HepG2 (cell line): ENCODE data around the gene SOBP. TPM values are rescaled to one million over a fixed set of nuclear protein-coding genes. Genes with fewer than 3 reads are reported as not detected.

Experiments
- ATAD3A ChIP-seq: sonication (generic); formaldehyde crosslinking; IDR thresholded peaks from 2 replicates; pipeline ENCODE4 v1.4.0; 2020; ENCODE audit warnings: missing genetic modification reagents
- EP300 ChIP-seq, 3 experiments: sonication (generic) in 1 of 3; formaldehyde crosslinking in 1 of 3; IDR thresholded peaks; 2 replicates each; pipeline versions ENCODE4 v1.5.1 to v1.6.1; 2011 to 2020; ENCODE audit warnings: low read depth in 2 of 3, low read length in 2 of 3, borderline replicate concordance in 1 of 3, improper control_type of control experiment in 1 of 3, mild to moderate bottlenecking in 1 of 3, missing genetic modification reagents in 1 of 3, moderate library complexity in 1 of 3
- GLMP ChIP-seq: sonication (generic); formaldehyde crosslinking; IDR thresholded peaks from 2 replicates; pipeline ENCODE4 v1.9.0; 2021; ENCODE audit warnings: missing genetic modification reagents, mild to moderate bottlenecking, borderline replicate concordance
- HDAC6 ChIP-seq: fragments of 200-600 bp; sonication (generic); IDR thresholded peaks from 2 replicates; pipeline ENCODE4 v1.7.0; 2017; ENCODE audit warnings: mild to moderate bottlenecking, antibody characterized with exemption, low read length, low read depth
- KMT2A ChIP-seq: sonication (generic); formaldehyde crosslinking; IDR thresholded peaks from 2 replicates; pipeline ENCODE4 v1.4.0; 2020; ENCODE audit warnings: missing genetic modification reagents
- NPAS2 ChIP-seq: sonication (generic); formaldehyde crosslinking; IDR thresholded peaks from 2 replicates; pipeline ENCODE4 v1.8.0; 2022; ENCODE audit warnings: mild to moderate bottlenecking, missing genetic modification reagents, borderline replicate concordance
- NRL ChIP-seq: sonication (generic); formaldehyde crosslinking; IDR thresholded peaks from 2 replicates; pipeline ENCODE4 v1.5.0; 2020; ENCODE audit warnings: missing genetic modification reagents, mild to moderate bottlenecking, moderate library complexity, borderline replicate concordance
- POLR2AphosphoS5 ChIP-seq: IDR thresholded peaks from 2 replicates; pipeline ENCODE4 v1.6.1; 2012; ENCODE audit warnings: low read depth, low read length
- RORA ChIP-seq: sonication (generic); formaldehyde crosslinking; IDR thresholded peaks from 2 replicates; pipeline ENCODE4 v1.5.0; 2020; ENCODE audit warnings: mild to moderate bottlenecking, missing genetic modification reagents, moderate library complexity
- SKI ChIP-seq: fragments of 450-650 bp; IDR thresholded peaks from one replicate; pipeline ENCODE4 v1.6.1; 2018; ENCODE audit warnings: mild to moderate bottlenecking; ENCODE audit not compliant: partially characterized antibody
- SOX5 ChIP-seq: IDR thresholded peaks from 2 replicates; pipeline ENCODE4 v1.6.1; 2016; ENCODE audit warnings: borderline replicate concordance
- SRY ChIP-seq: sonication (generic); formaldehyde crosslinking; IDR thresholded peaks from 2 replicates; pipeline ENCODE4 v1.8.0; 2022; ENCODE audit warnings: mild to moderate bottlenecking, missing genetic modification reagents
- ZC3H13 ChIP-seq: sonication (generic); formaldehyde crosslinking; IDR thresholded peaks from 2 replicates; pipeline ENCODE4 v1.8.1; 2023; ENCODE audit warnings: mild to moderate bottlenecking, missing genetic modification reagents, moderate library complexity
- ZMAT3 ChIP-seq: sonication (generic); formaldehyde crosslinking; conservative IDR thresholded peaks from 2 replicates; pipeline ENCODE4 v1.7.0; 2021; ENCODE audit warnings: missing genetic modification reagents
- ZNF20 ChIP-seq: sonication (generic); formaldehyde crosslinking; IDR thresholded peaks from 2 replicates; pipeline ENCODE4 v1.4.0; 2020; ENCODE audit warnings: mild to moderate bottlenecking, moderate library complexity, missing genetic modification reagents
- ZNF678 ChIP-seq: sonication (generic); formaldehyde crosslinking; IDR thresholded peaks from 2 replicates; pipeline ENCODE4 v1.4.0; 2020; ENCODE audit warnings: mild to moderate bottlenecking, missing genetic modification reagents
- ZNF747 ChIP-seq: sonication (generic); formaldehyde crosslinking; IDR thresholded peaks from 2 replicates; pipeline ENCODE4 v1.8.1; 2023; ENCODE audit warnings: missing genetic modification reagents, mild to moderate bottlenecking, borderline replicate concordance
- ZNF770 ChIP-seq: sonication (generic); formaldehyde crosslinking; IDR thresholded peaks from 2 replicates; pipeline ENCODE4 v1.5.0; 2020; ENCODE audit warnings: mild to moderate bottlenecking, missing genetic modification reagents
- polyA plus RNA-seq, 8 experiments: library from polyadenylated mRNA; depleted of rRNA in 3 of 8; stranded (reverse) in 7 of 8; unstranded in 1 of 8; fragments of >200 nt; fragmentation: Illumina TruSeq in 4 of 8; extraction: Trizol in 4 of 8; gene quantifications; 2 replicates each; pipeline versions ENCODE4 v1.2.1 to v1.2.3, GENCODE V29; 2011 to 2016; ENCODE audit warnings: low read depth in 4 of 8, missing spikeins in 1 of 8, mixed read lengths in 1 of 8; ENCODE audit not compliant: insufficient read depth in 1 of 8
- total RNA-seq, 5 experiments: library from RNA; depleted of rRNA; stranded (reverse); fragments of >200 nt; fragmentation: Illumina TruSeq; extraction: Trizol; gene quantifications; 2 replicates each; pipeline ENCODE4 v1.2.3, GENCODE V29; 2016; ENCODE audit warnings: low read depth in 1 of 5
- TF ChIP-seq, protein P1 (sequence below): sonication (generic); formaldehyde crosslinking; conservative IDR thresholded peaks from 2 replicates; pipeline ENCODE4 v1.8.0; 2022; ENCODE audit warnings: mild to moderate bottlenecking, moderate library complexity, missing genetic modification reagents
- TF ChIP-seq, protein P2 (sequence below): sonication (generic); formaldehyde crosslinking; IDR thresholded peaks from 2 replicates; pipeline ENCODE4 v1.5.0; 2020; ENCODE audit warnings: mild to moderate bottlenecking, missing genetic modification reagents, moderate library complexity
- TF ChIP-seq, protein P3 (sequence below): IDR thresholded peaks from 2 replicates; pipeline ENCODE4 v1.6.1; 2016

Gene SOBP
- total and polyA plus RNA-seq, 2 of the 13 experiments (the other 11 are each of a cell fraction or from before 2014, with no cell fraction given) = 1.5 to 6.9 TPM

DNA sequence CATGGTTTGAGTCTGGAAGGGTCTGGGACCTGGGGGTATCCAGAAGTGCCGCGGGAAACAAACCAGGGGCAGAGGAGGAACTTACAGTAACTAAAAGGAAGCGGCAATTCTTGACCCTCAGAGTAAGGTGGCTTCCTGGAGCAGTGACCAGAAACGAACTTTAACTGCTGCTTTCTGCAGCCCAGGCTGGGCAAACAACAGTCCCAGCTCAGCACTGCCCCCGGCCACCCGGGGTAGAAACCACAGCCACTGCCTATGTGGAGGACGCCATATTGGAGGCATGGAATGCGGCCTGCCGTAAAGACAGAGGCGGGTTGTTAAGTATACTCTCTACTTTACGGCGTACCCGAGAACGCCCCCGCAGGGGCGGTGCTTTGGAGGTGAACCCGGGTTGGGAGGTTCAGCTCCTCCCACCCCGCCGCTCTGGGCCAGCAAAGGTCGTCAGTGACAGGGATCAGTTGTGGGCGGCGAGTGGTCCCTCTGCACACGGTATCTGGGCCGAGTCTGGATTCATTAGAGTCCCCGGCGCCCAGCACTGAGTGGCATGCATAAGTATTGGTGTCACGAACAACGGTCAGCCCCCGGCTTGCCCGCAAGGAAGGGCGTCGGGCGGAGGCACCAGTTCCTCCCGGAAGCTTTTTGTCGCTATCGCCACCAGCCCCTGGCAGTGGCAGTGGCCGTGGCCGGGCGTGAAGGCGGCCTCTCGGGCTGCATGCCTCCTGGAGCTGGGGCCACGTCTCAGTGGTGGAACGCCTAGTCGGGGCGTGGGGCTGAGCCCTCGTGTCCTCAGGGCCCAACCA is 30.4 kb upstream of the SOBP start, which contains the start of gene PDSS2 (continued):
- TF ChIP-seq GLMP (CRISPR knock-in tag) (no peak), KMT2A (CRISPR knock-in tag) (peak; percentile 92), NPAS2 (CRISPR knock-in tag) (0 out of 2 replicates have a peak, but pooled peaks have one; percentile 62), HDAC6 (no peak), POLR2AphosphoS5 (peak; percentile 95), ZNF770 (peak; percentile 50; the same call in 1 of the 2 replicates), SKI (peak; percentile 73), SRY (CRISPR knock-in tag) (peak; percentile 79; the same call in 1 of the 2 replicates), ZC3H13 (peak; percentile 64; the same call in 1 of the 2 replicates), ZNF678 (CRISPR knock-in tag) (peak; percentile 86; the same call in 1 of the 2 replicates), ZNF20 (CRISPR knock-in tag) (0 out of 2 replicates have a peak, but pooled peaks have one; percentile 53), SOX5 (no peak), EP300 (IDR thresholded peaks at IDR 0.05; ENCODE audit: low read depth in 2 of 2, low read length in 2 of 2) (peak in 1 of 2 experiments; percentile 51; a peak in 1 of 4 replicates), EP300 (CRISPR knock-in tag; IDR thresholded peaks at IDR 0.05; ENCODE audit: borderline replicate concordance) (no peak), ZMAT3 (CRISPR knock-in tag) (no peak), NRL (CRISPR knock-in tag) (peak; percentile 63; the same call in 1 of the 2 replicates), ATAD3A (CRISPR knock-in tag) (no peak), RORA (CRISPR knock-in tag) (no peak), ZNF747 (CRISPR knock-in tag) (0 out of 2 replicates have a peak, but pooled peaks have one; percentile 22)
- TF ChIP-seq, protein P1, sequence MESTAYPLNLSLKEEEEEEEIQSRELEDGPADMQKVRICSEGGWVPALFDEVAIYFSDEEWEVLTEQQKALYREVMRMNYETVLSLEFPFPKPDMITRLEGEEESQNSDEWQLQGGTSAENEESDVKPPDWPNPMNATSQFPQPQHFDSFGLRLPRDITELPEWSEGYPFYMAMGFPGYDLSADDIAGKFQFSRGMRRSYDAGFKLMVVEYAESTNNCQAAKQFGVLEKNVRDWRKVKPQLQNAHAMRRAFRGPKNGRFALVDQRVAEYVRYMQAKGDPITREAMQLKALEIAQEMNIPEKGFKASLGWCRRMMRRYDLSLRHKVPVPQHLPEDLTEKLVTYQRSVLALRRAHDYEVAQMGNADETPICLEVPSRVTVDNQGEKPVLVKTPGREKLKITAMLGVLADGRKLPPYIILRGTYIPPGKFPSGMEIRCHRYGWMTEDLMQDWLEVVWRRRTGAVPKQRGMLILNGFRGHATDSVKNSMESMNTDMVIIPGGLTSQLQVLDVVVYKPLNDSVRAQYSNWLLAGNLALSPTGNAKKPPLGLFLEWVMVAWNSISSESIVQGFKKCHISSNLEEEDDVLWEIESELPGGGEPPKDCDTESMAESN (CRISPR knock-in tag) = 0 out of 2 replicates have a peak, but pooled peaks have one; percentile 21
- TF ChIP-seq, protein P2, sequence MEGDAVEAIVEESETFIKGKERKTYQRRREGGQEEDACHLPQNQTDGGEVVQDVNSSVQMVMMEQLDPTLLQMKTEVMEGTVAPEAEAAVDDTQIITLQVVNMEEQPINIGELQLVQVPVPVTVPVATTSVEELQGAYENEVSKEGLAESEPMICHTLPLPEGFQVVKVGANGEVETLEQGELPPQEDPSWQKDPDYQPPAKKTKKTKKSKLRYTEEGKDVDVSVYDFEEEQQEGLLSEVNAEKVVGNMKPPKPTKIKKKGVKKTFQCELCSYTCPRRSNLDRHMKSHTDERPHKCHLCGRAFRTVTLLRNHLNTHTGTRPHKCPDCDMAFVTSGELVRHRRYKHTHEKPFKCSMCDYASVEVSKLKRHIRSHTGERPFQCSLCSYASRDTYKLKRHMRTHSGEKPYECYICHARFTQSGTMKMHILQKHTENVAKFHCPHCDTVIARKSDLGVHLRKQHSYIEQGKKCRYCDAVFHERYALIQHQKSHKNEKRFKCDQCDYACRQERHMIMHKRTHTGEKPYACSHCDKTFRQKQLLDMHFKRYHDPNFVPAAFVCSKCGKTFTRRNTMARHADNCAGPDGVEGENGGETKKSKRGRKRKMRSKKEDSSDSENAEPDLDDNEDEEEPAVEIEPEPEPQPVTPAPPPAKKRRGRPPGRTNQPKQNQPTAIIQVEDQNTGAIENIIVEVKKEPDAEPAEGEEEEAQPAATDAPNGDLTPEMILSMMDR (CRISPR knock-in tag) = peak; percentile 85
- TF ChIP-seq, protein P3, sequence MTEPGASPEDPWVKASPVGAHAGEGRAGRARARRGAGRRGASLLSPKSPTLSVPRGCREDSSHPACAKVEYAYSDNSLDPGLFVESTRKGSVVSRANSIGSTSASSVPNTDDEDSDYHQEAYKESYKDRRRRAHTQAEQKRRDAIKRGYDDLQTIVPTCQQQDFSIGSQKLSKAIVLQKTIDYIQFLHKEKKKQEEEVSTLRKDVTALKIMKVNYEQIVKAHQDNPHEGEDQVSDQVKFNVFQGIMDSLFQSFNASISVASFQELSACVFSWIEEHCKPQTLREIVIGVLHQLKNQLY (CRISPR knock-in tag) = peak; percentile 21; the same call in 1 of the 2 replicates
